ENCODE results near the gene FREY1.

FREY1 gene

DNA sequence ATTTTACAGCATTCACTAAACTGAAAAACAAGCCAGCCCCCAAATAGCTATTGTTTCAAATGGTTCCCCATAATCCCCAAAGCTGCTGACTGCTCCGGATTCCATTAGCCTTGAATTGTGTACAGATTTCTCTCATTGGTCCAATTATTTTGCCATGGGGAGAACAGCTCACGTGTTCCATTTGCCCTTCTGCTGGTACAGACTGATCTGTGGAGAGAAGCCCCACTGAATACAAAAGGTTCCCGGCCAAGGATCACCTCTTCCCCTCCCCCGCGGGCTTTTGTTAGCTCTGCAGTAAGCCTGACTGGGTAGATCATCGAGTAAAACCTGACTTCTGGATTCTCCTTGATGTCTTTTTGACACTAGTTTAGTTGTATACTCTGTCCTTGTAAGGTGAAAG is 30.7 kb downstream of the FREY1 start:
- no peak for TF ChIP-seq CTCF (IDR thresholded peaks at IDR 0.05; ENCODE audit: low read depth, low read length)
- in situ Hi-C loops (cut with HindIII; ENCODE audit: low sequenced_read_pairs): no loop called here
- H3K4me3 ChIP-seq (ENCODE audit: low read depth, low read length): no peak overlapping the region
- no peak for DNase-seq (ENCODE audit: low read depth, low spot score)

- H3K4me3 ChIP-seq (ENCODE audit: low read depth, low read length): no peak overlapping the region
- peak; percentile 89 for DNase-seq (ENCODE audit: low read depth, low spot score)
- TF ChIP-seq CTCF (IDR thresholded peaks at IDR 0.05; ENCODE audit: low read depth, low read length): peak; percentile 89
- in situ Hi-C loops (cut with HindIII; ENCODE audit: low sequenced_read_pairs): no loop called here
Measured at GRCh38 chr11:45872651-45873356, 34.3 kb downstream of the FREY1 start.

DNA sequence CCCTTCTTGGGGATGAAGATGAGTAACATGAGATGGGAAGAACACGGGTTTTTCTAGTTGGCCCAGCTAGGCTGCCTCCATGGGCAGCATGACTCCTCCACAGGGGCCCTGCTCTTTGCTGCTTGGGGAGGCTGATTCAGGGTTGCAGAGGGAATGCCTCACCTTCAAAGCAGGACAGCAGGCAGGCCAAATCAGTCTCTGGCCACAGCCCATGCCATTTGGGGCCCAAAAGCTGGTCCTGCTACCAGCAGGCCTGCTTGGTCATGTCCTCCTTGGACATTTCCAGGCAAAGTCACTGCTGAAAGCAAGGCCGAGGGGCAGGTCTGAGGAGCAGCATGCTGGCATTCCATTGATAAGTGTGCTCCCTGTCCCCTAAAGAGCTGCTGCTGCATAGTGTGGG is 35.4 kb downstream of the FREY1 start:
- no peak overlapping the region for H3K4me3 ChIP-seq (ENCODE audit: low read depth, low read length)
- in situ Hi-C loops (cut with HindIII; ENCODE audit: low sequenced_read_pairs): no loop called here
- no peak for DNase-seq (ENCODE audit: low read depth, low spot score)
- TF ChIP-seq CTCF (IDR thresholded peaks at IDR 0.05; ENCODE audit: low read depth, low read length): no peak

- TF ChIP-seq CTCF (IDR thresholded peaks at IDR 0.05; ENCODE audit: low read depth, low read length): no peak
- no peak overlapping the region for H3K4me3 ChIP-seq (ENCODE audit: low read depth, low read length)
- DNase-seq (ENCODE audit: low read depth, low spot score): no peak
- in situ Hi-C loops (cut with HindIII; ENCODE audit: low sequenced_read_pairs): no loop called here
Measured at GRCh38 chr11:45870706-45871105, 36.4 kb downstream of the FREY1 start.

DNA sequence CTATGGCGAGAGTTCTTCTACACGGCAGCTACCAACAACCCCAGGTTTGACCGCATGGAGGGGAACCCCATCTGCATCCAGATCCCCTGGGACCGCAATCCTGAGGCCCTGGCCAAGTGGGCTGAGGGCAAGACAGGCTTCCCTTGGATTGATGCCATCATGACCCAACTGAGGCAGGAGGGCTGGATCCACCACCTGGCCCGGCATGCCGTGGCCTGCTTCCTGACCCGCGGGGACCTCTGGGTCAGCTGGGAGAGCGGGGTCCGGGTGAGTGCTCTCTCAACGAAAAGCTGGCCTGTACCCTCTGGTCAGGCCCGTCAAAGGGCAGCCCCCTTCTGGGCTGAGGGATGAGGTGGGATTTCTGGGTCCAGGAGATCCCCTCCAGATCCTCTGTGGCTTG is 37.5 kb downstream of the FREY1 start:
- TF ChIP-seq CTCF (IDR thresholded peaks at IDR 0.05; ENCODE audit: low read depth, low read length): no peak
- in situ Hi-C loops (cut with HindIII; ENCODE audit: low sequenced_read_pairs): no loop called here

DNA sequence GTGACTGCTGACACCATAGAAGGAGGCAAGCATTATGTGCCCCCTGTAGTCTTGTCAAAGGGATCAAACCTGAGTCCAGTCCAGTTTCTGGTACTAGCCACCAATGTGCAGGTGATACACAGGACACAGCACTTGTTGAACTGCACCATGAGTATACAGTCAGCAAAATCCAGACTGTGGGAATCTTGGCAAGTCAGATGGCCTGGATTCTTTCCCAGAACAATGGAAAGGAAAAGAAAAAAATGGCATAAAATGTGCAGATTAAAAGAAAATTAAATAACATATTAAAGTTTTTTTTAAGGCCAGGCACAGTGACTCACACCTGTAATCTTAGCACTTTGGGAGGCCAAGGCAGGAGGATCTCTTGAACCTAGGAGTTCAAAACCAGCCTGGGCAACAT is 43.0 kb downstream of the FREY1 start:
- no peak for TF ChIP-seq CTCF (IDR thresholded peaks at IDR 0.05; ENCODE audit: low read depth, low read length)
- in situ Hi-C loops (cut with HindIII; ENCODE audit: low sequenced_read_pairs): no loop called here
- no peak for DNase-seq (ENCODE audit: low read depth, low spot score)
- no peak overlapping the region for H3K4me3 ChIP-seq (ENCODE audit: low read depth, low read length)

More for the DNA sequence above, 37.5 kb downstream of the FREY1 start:
- no peak for DNase-seq (ENCODE audit: low read depth, low spot score)
- H3K4me3 ChIP-seq (ENCODE audit: low read depth, low read length): no peak overlapping the region

All from astrocyte of the spinal cord (primary cell).